ENCODE measurements around the gene LARP1.

GRCh38 chr5:154791535-154791934 is 36.4 kb downstream of the LARP1 start:
- TF ChIP-seq CTCF (conservative IDR thresholded peaks at IDR 0.05; ENCODE audit: low read depth, low read length) (no peak), EZH2 (IDR thresholded peaks at IDR 0.05; ENCODE audit: low read length, unreplicated experiment) (no peak), EZH2phosphoT487 (IDR thresholded peaks at IDR 0.05; ENCODE audit: borderline replicate concordance, low read length) (no peak)
